OCI-LY1 (cell line): ENCODE data around the gene DIAPH3.

Experiments
- H2AFZ ChIP-seq: fragments of 200-600 bp; sonication (generic), shearing (Covaris generic); 2 replicates; pipeline ENCODE4 v1.6.0; 2014; ENCODE audit warnings: antibody characterized with exemption, mild to moderate bottlenecking, low read length
- H3F3A ChIP-seq: fragments of 200-600 bp; sonication (generic), shearing (Covaris generic); 2 replicates; pipeline ENCODE4 v1.6.0; 2014; ENCODE audit warnings: mild to moderate bottlenecking, antibody characterized with exemption, low read length, moderate library complexity; ENCODE audit not compliant: insufficient read depth
- H3K27ac ChIP-seq: fragments of 200-600 bp; sonication (generic); 2 replicates; pipeline ENCODE4 v1.5.1; 2014; ENCODE audit warnings: low read length, mixed run types, mild to moderate bottlenecking, low read depth; ENCODE audit not compliant: poor library complexity, severe bottlenecking
- H3K27me3 ChIP-seq: fragments of 200-600 bp; sonication (generic); 2 replicates; pipeline ENCODE4 v1.6.0; 2014; ENCODE audit warnings: antibody characterized with exemption, mild to moderate bottlenecking, low read length, moderate library complexity; ENCODE audit not compliant: insufficient read depth
- H3K36me3 ChIP-seq: fragments of 200-600 bp; sonication (generic); 2 replicates; pipeline ENCODE4 v1.6.1; 2014; ENCODE audit warnings: mild to moderate bottlenecking, antibody characterized with exemption, low read length, moderate library complexity, mixed read lengths; ENCODE audit not compliant: insufficient read depth
- H3K4me1 ChIP-seq: fragments of 200-600 bp; sonication (generic); 2 replicates; pipeline ENCODE4 v1.5.1; 2014; ENCODE audit warnings: mild to moderate bottlenecking, low read length, moderate library complexity; ENCODE audit not compliant: insufficient read depth, severe bottlenecking
- H3K4me2 ChIP-seq: fragments of 200-600 bp; sonication (generic), shearing (Covaris generic); 2 replicates; pipeline ENCODE4 v1.6.1; 2014; ENCODE audit warnings: low read length
- H3K4me3 ChIP-seq: fragments of 200-600 bp; sonication (generic); 2 replicates; pipeline ENCODE4 v1.5.1; 2014; ENCODE audit warnings: low read length, low read depth, mild to moderate bottlenecking, mixed read lengths; ENCODE audit not compliant: poor library complexity, severe bottlenecking
- H3K79me2 ChIP-seq: fragments of 200-600 bp; shearing (Covaris generic); 2 replicates; pipeline ENCODE4 v1.6.1; 2016; ENCODE audit warnings: mixed run types, low read length, mixed read lengths; ENCODE audit not compliant: insufficient read depth
- H3K9ac ChIP-seq: fragments of 200-600 bp; sonication (generic), shearing (Covaris generic); 2 replicates; pipeline ENCODE4 v1.6.1; 2014; ENCODE audit warnings: mild to moderate bottlenecking, low read length, mixed read lengths
- H3K9me2 ChIP-seq: fragments of 200-600 bp; sonication (generic), shearing (Covaris generic); 2 replicates; pipeline ENCODE4 v1.6.1; 2014; ENCODE audit warnings: low read depth, mild to moderate bottlenecking, low read length, mixed read lengths
- H3K9me3 ChIP-seq: fragments of 200-600 bp; shearing (Covaris generic); 2 replicates; pipeline ENCODE4 v1.6.1; 2014; ENCODE audit warnings: low read length, mixed read lengths
- H4K20me1 ChIP-seq: fragments of 200-600 bp; sonication (generic), shearing (Covaris generic); 2 replicates; pipeline ENCODE4 v1.6.0; 2016; ENCODE audit warnings: mild to moderate bottlenecking, low read length; ENCODE audit not compliant: insufficient read depth
- CTCF ChIP-seq: fragments of 200-600 bp; sonication (generic), shearing (Covaris generic); IDR thresholded peaks from 2 replicates; pipeline ENCODE4 v1.5.1; 2017; ENCODE audit warnings: mild to moderate bottlenecking, antibody characterized with exemption, low read length, moderate library complexity, mixed read lengths
- EZH2 ChIP-seq: fragments of 200-600 bp; sonication (generic), shearing (Covaris generic); IDR thresholded peaks from 2 replicates; pipeline ENCODE4 v1.8.0; 2017; ENCODE audit warnings: borderline replicate concordance, mixed run types, mild to moderate bottlenecking, antibody characterized with exemption, low read length, moderate library complexity, mixed read lengths

Gene DIAPH3

GRCh38 chr13:59747529-59747928, 416.2 kb downstream of the DIAPH3 start:
- Histone ChIP-seq H3K27ac (no peak overlapping the region), H4K20me1 (no peaks in the 10 kb centered on the region), H3K4me2 (no peak overlapping the region), H3K79me2 (no peaks in the 10 kb centered on the region), H2AFZ (no peak overlapping the region), H3F3A (no peaks in the 10 kb centered on the region), H3K27me3 (no peaks in the 10 kb centered on the region), H3K36me3 (no peaks in the 10 kb centered on the region), H3K9ac (no peak overlapping the region), H3K4me1 (no peaks in the 10 kb centered on the region), H3K4me3 (no peak overlapping the region), H3K9me3 (no peaks in the 10 kb centered on the region), H3K9me2 (no peaks in the 10 kb centered on the region)
- TF ChIP-seq CTCF = peak; percentile 36
- no peak for TF ChIP-seq EZH2

- no peaks in the 10 kb centered on the region for H3K4me1 ChIP-seq
- no peaks in the 10 kb centered on the region for H3K9me3 ChIP-seq
- no peaks in the 10 kb centered on the region for H3K27me3 ChIP-seq
- no peaks in the 10 kb centered on the region for H3K36me3 ChIP-seq
- no peak overlapping the region for H3K9ac ChIP-seq
- no peak overlapping the region for H3K27ac ChIP-seq
- no peaks in the 10 kb centered on the region for H3K9me2 ChIP-seq
- no peaks in the 10 kb centered on the region for H4K20me1 ChIP-seq
- H2AFZ ChIP-seq = no peak overlapping the region
- H3K4me2 ChIP-seq = no peak overlapping the region
- no peak for TF ChIP-seq CTCF
- H3K4me3 ChIP-seq = no peak overlapping the region
- H3F3A ChIP-seq = no peaks in the 10 kb centered on the region
- H3K79me2 ChIP-seq = no peaks in the 10 kb centered on the region
Observed at GRCh38 chr13:59746291-59746962, 417.3 kb downstream of the DIAPH3 start.

DNA sequence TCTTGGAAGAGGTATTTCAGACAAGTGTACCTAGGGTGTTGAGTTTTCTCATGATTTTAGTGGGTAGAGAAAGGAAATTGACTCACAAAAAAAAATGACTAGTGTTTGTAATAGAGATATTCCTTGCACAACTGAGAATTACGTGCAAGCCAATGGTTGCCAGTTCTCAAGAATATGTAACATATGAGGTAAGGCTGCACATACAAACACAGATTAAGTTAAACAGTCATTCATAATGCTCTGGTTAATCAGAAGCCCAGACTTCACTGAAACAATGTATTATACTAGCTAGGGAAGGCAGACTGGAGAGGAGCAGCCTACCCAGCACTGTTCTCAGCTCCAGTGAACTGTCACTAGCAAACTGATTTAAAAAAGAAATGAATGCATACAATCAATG, 418.3 kb downstream of the DIAPH3 start:
- no peak overlapping the region for H3K27ac ChIP-seq
- no peaks in the 10 kb centered on the region for H3K36me3 ChIP-seq
- no peak overlapping the region for H3K4me2 ChIP-seq
- no peaks in the 10 kb centered on the region for H4K20me1 ChIP-seq
- no peaks in the 10 kb centered on the region for H3K79me2 ChIP-seq
- H3F3A ChIP-seq = no peaks in the 10 kb centered on the region
- H3K4me3 ChIP-seq = no peak overlapping the region
- no peak overlapping the region for H3K9ac ChIP-seq
- no peak overlapping the region for H2AFZ ChIP-seq
- no peaks in the 10 kb centered on the region for H3K27me3 ChIP-seq
- no peak for TF ChIP-seq EZH2
- no peak for TF ChIP-seq CTCF
- H3K4me1 ChIP-seq = no peaks in the 10 kb centered on the region
- H3K9me3 ChIP-seq = no peaks in the 10 kb centered on the region
- no peaks in the 10 kb centered on the region for H3K9me2 ChIP-seq
